Measurements from ENCODE around the gene ACP2.

ACP2 gene

GRCh38 chr11:47271328-47271727, 22.7 kb upstream of the ACP2 start:
- H3K27me3 ChIP-seq (ENCODE audit: control insufficient read depth in 1 of 2, insufficient read depth in 1 of 2, low read length in 2 of 2), result no peaks in the 10 kb centered on the region
- 77% methylated on average over 3 of the region's 4 CpGs for WGBS
- peak overlapping the region; percentile 74 for H3K9ac ChIP-seq (ENCODE audit: low read length)
- H3K9me3 ChIP-seq (ENCODE audit: control insufficient read depth, low read length), result no peaks in the 10 kb centered on the region
- no peak overlapping the region for H3K4me2 ChIP-seq (ENCODE audit: low read length, poor library complexity, severe bottlenecking)
- no peak overlapping the region for H3K27ac ChIP-seq (ENCODE audit: low read length, poor library complexity, severe bottlenecking)
- H3K14ac ChIP-seq (ENCODE audit: low read length in 2 of 2), result no peak overlapping the region
- DNase-seq, result no peak
- no peak overlapping the region for H2AFZ ChIP-seq (ENCODE audit: low read depth, low read length)
- H3K79me1 ChIP-seq (replicated peaks; ENCODE audit: low read length, poor library complexity, severe bottlenecking), result peaks cover 23% of the 10 kb centered on the region
- no peak overlapping the region for H2BK15ac ChIP-seq (ENCODE audit: low read depth, poor library complexity, severe bottlenecking)
- H3K23ac ChIP-seq (ENCODE audit: low read length in 2 of 2), result no peak overlapping the region
- H2AK5ac ChIP-seq (ENCODE audit: low read length, severe bottlenecking), result no peak overlapping the region
- no peak overlapping the region for H4K91ac ChIP-seq (ENCODE audit: low read length)
- no peak overlapping the region for H3K4ac ChIP-seq (ENCODE audit: low read depth in 1 of 2, low read length in 2 of 2)
- H3K4me1 ChIP-seq (ENCODE audit: control insufficient read depth, insufficient read depth, low read depth, low read length), result peaks cover 19% of the 10 kb centered on the region
- peaks cover 16 to 20% of the 10 kb centered on the region in 2 experiments for H3K36me3 ChIP-seq (ENCODE audit: control insufficient read depth in 1 of 2, insufficient read depth in 2 of 2, low read depth in 1 of 2, low read length in 2 of 2)
- no peak overlapping the region for H2BK120ac ChIP-seq (ENCODE audit: low read depth, low read length)
- H2BK12ac ChIP-seq (ENCODE audit: low read length in 2 of 2), result no peak overlapping the region
- peak overlapping the region in 1 of 2 experiments; percentile 78 for H3K4me3 ChIP-seq (ENCODE audit: insufficient read depth in 1 of 2, low read depth in 1 of 2, low read length in 2 of 2)
- H4K8ac ChIP-seq (ENCODE audit: low read length), result no peak overlapping the region
- H2BK5ac ChIP-seq (ENCODE audit: low read depth, low read length, poor library complexity, severe bottlenecking), result no peak overlapping the region
- no peak overlapping the region for H3K18ac ChIP-seq (ENCODE audit: low read depth in 1 of 2, low read length in 2 of 2)

GRCh38 chr11:47270331-47271271, 22.0 kb upstream of the ACP2 start:
- Histone ChIP-seq H3K27ac (ENCODE audit: low read length, poor library complexity, severe bottlenecking) (no peak overlapping the region), H3K9me3 (ENCODE audit: control insufficient read depth, low read length) (no peaks in the 10 kb centered on the region), H2BK15ac (ENCODE audit: low read depth, poor library complexity, severe bottlenecking) (peak overlapping the region; percentile 89), H3K4me1 (ENCODE audit: control insufficient read depth, insufficient read depth, low read depth, low read length) (peaks cover 21% of the 10 kb centered on the region), H2AFZ (ENCODE audit: low read depth, low read length) (no peak overlapping the region), H3K4me3 (ENCODE audit: insufficient read depth in 1 of 2, low read depth in 1 of 2, low read length in 2 of 2) (peak overlapping the region; percentile 79 to 83), H2BK5ac (ENCODE audit: low read depth, low read length, poor library complexity, severe bottlenecking) (no peak overlapping the region), H3K9ac (ENCODE audit: low read length) (peak overlapping the region; percentile 91), H3K4me2 (ENCODE audit: low read length, poor library complexity, severe bottlenecking) (peak overlapping the region; percentile 79), H2BK120ac (ENCODE audit: low read depth, low read length) (peak overlapping the region; percentile 78), H3K4ac (ENCODE audit: low read depth in 1 of 2, low read length in 2 of 2) (peak overlapping the region in 1 of 2 experiments; percentile 69), H3K18ac (ENCODE audit: low read depth in 1 of 2, low read length in 2 of 2) (peak overlapping the region; percentile 56 to 95), H3K23ac (ENCODE audit: low read length in 2 of 2) (peak overlapping the region in 1 of 2 experiments; percentile 57), H3K14ac (ENCODE audit: low read length in 2 of 2) (peak overlapping the region in 1 of 2 experiments; percentile 63), H3K79me1 (replicated peaks; ENCODE audit: low read length, poor library complexity, severe bottlenecking) (peaks cover 16% of the 10 kb centered on the region), H4K8ac (ENCODE audit: low read length) (no peak overlapping the region), H3K36me3 (ENCODE audit: control insufficient read depth in 1 of 2, insufficient read depth in 2 of 2, low read depth in 1 of 2, low read length in 2 of 2) (peaks cover 10 to 13% of the 10 kb centered on the region in 2 experiments), H3K27me3 (ENCODE audit: control insufficient read depth in 1 of 2, insufficient read depth in 1 of 2, low read length in 2 of 2) (no peaks in the 10 kb centered on the region), H2BK12ac (ENCODE audit: low read length in 2 of 2) (peak overlapping the region in 1 of 2 experiments; percentile 84), H4K91ac (ENCODE audit: low read length) (no peak overlapping the region), H2AK5ac (ENCODE audit: low read length, severe bottlenecking) (no peak overlapping the region)
- DNase-seq, result peak; percentile 60
- 10% methylated on average over 20 of the region's 34 CpGs for WGBS

- Histone ChIP-seq H2AFZ (ENCODE audit: low read depth, low read length) (peak within 1 kb of the TSS; percentile 90), H2BK15ac (ENCODE audit: low read depth, poor library complexity, severe bottlenecking) (peak within 1 kb of the TSS; percentile 99), H4K8ac (ENCODE audit: low read length) (peak within 1 kb of the TSS; percentile 98), H2BK12ac (ENCODE audit: low read length in 2 of 2) (peak within 1 kb of the TSS; percentile 84 to 99), H3K27ac (ENCODE audit: low read length, poor library complexity, severe bottlenecking) (peak within 1 kb of the TSS; percentile 99), H3K9me3 (ENCODE audit: control insufficient read depth, low read length) (no peaks in the 10 kb centered on the region), H3K36me3 (ENCODE audit: control insufficient read depth in 1 of 2, insufficient read depth in 2 of 2, low read depth in 1 of 2, low read length in 2 of 2) (peaks cover 6% of the 10 kb centered on the region in 2 experiments), H3K23ac (ENCODE audit: low read length in 2 of 2) (peak within 1 kb of the TSS; percentile 63 to 79), H3K9ac (ENCODE audit: low read length) (peak within 1 kb of the TSS; percentile 91), H3K4ac (ENCODE audit: low read depth in 1 of 2, low read length in 2 of 2) (peak within 1 kb of the TSS; percentile 97 to 98), H4K91ac (ENCODE audit: low read length) (peak within 1 kb of the TSS; percentile 100), H3K79me1 (replicated peaks; ENCODE audit: low read length, poor library complexity, severe bottlenecking) (peaks cover 12% of the 10 kb centered on the region), H2BK5ac (ENCODE audit: low read depth, low read length, poor library complexity, severe bottlenecking) (peak within 1 kb of the TSS; percentile 92), H3K4me1 (ENCODE audit: control insufficient read depth, insufficient read depth, low read depth, low read length) (peaks cover 21% of the 10 kb centered on the region), H3K18ac (ENCODE audit: low read depth in 1 of 2, low read length in 2 of 2) (peak within 1 kb of the TSS; percentile 95 to 100), H2BK120ac (ENCODE audit: low read depth, low read length) (peak within 1 kb of the TSS; percentile 99), H3K27me3 (ENCODE audit: control insufficient read depth in 1 of 2, insufficient read depth in 1 of 2, low read length in 2 of 2) (no peaks in the 10 kb centered on the region), H3K4me2 (ENCODE audit: low read length, poor library complexity, severe bottlenecking) (peak within 1 kb of the TSS; percentile 89), H3K4me3 (ENCODE audit: insufficient read depth in 1 of 2, low read depth in 1 of 2, low read length in 2 of 2) (peak within 1 kb of the TSS; percentile 79 to 83), H2AK5ac (ENCODE audit: low read length, severe bottlenecking) (peak within 1 kb of the TSS; percentile 38), H3K14ac (ENCODE audit: low read length in 2 of 2) (peak within 1 kb of the TSS in 1 of 2 experiments; percentile 92)
- under 1% methylated on average over 38 of the region's 57 CpGs for WGBS
- peak; percentile 89 for DNase-seq
These were observed 21.3 kb upstream of the ACP2 start, which contains the start of gene MADD for GRCh38 chr11:47269829-47270305. TSS of gene MADD (plus strand) at chr11:47270133.
